Measurements from ENCODE around the gene SKIC2.
"Not testable (repeated sequence)": the region's sequence is repeated elsewhere in the genome, so short reads cannot be mapped to it uniquely, and the experiment has no call there.

DNA sequence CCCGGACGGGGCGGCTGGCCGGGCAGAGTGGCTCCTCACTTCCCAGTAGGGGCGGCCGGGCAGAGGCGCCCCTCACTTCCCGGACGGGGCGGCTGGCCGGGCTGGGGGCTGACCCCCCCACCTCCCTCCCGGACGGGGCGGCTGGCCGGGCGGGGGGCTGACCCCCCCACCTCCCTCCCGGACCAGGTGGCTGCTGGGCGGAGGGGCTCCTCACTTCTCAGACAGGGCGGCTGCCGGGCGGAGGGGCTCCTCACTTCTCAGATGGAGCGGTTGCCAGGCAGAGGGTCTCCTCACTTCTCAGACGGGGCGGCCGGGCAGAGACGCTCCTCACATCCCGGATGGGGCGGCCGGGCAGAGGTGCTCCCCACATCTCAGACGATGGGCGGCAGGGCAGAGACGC, 26.8 kb upstream of the SKIC2 start:
- TF ChIP-seq, protein P1, sequence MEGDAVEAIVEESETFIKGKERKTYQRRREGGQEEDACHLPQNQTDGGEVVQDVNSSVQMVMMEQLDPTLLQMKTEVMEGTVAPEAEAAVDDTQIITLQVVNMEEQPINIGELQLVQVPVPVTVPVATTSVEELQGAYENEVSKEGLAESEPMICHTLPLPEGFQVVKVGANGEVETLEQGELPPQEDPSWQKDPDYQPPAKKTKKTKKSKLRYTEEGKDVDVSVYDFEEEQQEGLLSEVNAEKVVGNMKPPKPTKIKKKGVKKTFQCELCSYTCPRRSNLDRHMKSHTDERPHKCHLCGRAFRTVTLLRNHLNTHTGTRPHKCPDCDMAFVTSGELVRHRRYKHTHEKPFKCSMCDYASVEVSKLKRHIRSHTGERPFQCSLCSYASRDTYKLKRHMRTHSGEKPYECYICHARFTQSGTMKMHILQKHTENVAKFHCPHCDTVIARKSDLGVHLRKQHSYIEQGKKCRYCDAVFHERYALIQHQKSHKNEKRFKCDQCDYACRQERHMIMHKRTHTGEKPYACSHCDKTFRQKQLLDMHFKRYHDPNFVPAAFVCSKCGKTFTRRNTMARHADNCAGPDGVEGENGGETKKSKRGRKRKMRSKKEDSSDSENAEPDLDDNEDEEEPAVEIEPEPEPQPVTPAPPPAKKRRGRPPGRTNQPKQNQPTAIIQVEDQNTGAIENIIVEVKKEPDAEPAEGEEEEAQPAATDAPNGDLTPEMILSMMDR (IDR thresholded peaks at IDR 0.05; ENCODE audit: insufficient read depth, low read length): not testable (repeated sequence)
- not testable (repeated sequence) for TF ChIP-seq SPI1 (IDR thresholded peaks at IDR 0.05; ENCODE audit: borderline replicate concordance, low read depth); POLR2AphosphoS5 (IDR thresholded peaks at IDR 0.05; ENCODE audit: low read depth); GABPA (IDR thresholded peaks at IDR 0.05; ENCODE audit: low read depth)
- TF ChIP-seq, protein P2, sequence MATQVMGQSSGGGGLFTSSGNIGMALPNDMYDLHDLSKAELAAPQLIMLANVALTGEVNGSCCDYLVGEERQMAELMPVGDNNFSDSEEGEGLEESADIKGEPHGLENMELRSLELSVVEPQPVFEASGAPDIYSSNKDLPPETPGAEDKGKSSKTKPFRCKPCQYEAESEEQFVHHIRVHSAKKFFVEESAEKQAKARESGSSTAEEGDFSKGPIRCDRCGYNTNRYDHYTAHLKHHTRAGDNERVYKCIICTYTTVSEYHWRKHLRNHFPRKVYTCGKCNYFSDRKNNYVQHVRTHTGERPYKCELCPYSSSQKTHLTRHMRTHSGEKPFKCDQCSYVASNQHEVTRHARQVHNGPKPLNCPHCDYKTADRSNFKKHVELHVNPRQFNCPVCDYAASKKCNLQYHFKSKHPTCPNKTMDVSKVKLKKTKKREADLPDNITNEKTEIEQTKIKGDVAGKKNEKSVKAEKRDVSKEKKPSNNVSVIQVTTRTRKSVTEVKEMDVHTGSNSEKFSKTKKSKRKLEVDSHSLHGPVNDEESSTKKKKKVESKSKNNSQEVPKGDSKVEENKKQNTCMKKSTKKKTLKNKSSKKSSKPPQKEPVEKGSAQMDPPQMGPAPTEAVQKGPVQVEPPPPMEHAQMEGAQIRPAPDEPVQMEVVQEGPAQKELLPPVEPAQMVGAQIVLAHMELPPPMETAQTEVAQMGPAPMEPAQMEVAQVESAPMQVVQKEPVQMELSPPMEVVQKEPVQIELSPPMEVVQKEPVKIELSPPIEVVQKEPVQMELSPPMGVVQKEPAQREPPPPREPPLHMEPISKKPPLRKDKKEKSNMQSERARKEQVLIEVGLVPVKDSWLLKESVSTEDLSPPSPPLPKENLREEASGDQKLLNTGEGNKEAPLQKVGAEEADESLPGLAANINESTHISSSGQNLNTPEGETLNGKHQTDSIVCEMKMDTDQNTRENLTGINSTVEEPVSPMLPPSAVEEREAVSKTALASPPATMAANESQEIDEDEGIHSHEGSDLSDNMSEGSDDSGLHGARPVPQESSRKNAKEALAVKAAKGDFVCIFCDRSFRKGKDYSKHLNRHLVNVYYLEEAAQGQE (IDR thresholded peaks at IDR 0.05; ENCODE audit: insufficient replicate concordance, low read depth): not testable (repeated sequence)

Measured in HL-60 (cell line).